KOPT-K1 (cell line): Measurements from ENCODE around the gene SIRT4.

Experiments
- H3K27ac ChIP-seq: fragments of 200-600 bp; sonication (generic); 2 replicates; pipeline ENCODE4 v1.5.1; 2016; ENCODE audit warnings: antibody characterized with exemption, mild to moderate bottlenecking, low read depth, low read length; ENCODE audit not compliant: poor library complexity, severe bottlenecking
- H3K36me3 ChIP-seq: fragments of 200-600 bp; sonication (generic); 2 replicates; pipeline ENCODE4 v1.5.1; 2017; ENCODE audit warnings: antibody characterized with exemption, mild to moderate bottlenecking, low read length, moderate library complexity; ENCODE audit not compliant: insufficient read depth
- H3K9me3 ChIP-seq: fragments of 200-600 bp; sonication (generic); 2 replicates; pipeline ENCODE4 v1.5.1; 2017; ENCODE audit warnings: antibody characterized with exemption, low read length, mild to moderate bottlenecking; ENCODE audit not compliant: insufficient read depth, poor library complexity, severe bottlenecking

SIRT4 gene

DNA sequence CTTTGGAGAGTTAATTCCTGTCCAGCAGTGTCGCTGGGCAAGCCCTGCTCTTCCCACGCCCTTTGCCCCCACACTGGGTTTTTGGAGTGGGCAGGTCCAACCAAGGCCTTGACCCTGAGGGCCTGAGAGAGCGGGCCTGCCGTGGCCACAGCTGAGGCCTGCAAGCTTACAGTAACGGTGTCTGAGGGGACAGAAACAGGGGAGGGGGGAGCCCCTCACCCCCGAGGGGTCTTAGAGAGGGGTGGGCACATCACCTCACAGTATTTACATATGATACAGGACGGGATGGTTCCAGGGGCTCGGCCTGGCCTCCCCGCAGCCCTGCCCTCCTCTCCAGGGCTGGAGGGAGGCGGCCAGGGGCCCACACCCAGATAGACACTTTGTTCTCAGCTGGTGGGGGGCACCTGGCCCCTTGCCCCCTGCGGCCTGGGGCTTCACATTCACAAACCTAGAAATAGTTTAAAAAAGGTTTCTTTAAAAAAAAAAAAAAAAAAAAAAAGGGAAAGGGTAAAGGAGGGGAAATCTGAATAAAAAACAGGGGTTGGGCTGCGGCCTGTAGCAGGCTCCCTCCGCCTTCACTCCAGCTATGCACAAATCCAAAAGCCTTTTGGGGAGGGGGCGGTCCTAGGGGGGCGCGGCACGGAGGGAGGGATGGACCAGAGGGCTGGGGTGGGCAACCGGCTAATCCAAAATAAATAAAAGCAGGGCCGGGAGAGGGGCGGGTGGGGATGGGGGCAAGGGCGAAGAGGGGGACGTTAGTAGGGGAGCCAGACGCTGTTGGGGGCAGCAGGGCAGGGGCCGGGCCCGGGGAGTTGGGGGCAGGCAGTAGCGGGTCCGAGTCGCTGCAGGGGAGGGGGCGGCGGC, 40.3 kb downstream of the SIRT4 start:
- peaks cover 18% of the 10 kb centered on the region for H3K9me3 ChIP-seq
- H3K27ac ChIP-seq = no peak overlapping the region
- H3K36me3 ChIP-seq = no peaks in the 10 kb centered on the region

DNA sequence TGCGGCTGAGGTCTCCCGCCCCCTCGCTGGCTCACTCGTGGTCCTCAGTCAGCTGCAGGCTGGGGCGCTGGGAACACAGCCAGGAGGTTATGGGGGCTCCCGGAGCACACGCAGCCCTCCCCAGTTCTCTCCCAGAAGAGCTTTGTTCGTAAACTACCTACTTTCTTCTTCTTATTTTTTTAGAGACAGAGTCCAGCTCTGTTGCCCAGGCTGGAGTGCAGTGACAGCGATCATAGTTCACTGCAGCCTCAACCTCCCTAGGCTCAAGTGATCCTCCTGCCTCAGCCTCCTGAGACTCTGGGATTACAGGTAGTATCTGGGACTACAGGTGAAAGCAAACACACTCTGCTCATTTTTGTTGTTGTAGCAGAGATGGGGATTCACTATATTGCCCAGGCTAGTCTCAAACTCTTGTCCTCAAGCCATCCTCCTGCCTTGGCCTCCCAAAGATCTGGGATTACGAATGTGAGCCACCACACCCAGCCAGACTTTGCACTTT, 41.0 kb downstream of the SIRT4 start:
- Histone ChIP-seq H3K36me3 (no peaks in the 10 kb centered on the region), H3K9me3 (peaks cover 11% of the 10 kb centered on the region), H3K27ac (no peak overlapping the region)

DNA sequence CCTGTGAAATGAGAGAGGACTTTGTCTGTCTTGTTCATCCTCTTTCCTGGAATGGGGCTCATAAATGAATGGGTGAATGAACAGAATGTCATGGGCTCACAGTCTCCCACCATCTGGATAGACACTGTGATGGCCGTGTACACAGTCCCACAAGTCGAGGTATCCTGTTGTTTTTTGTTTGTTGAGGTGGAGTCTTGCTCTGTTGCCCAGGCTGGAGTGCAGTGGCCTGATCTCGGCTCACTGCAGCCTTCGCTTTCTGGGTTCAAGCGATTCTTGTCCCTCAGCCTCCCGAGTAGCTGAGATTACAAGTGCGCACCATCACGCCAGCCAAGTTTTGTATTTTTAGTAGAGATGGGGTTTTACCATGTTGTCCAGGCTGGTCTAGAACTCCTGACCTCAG, 41.6 kb downstream of the SIRT4 start:
- Histone ChIP-seq H3K27ac (no peak overlapping the region), H3K36me3 (no peaks in the 10 kb centered on the region), H3K9me3 (peaks cover 5% of the 10 kb centered on the region)

DNA sequence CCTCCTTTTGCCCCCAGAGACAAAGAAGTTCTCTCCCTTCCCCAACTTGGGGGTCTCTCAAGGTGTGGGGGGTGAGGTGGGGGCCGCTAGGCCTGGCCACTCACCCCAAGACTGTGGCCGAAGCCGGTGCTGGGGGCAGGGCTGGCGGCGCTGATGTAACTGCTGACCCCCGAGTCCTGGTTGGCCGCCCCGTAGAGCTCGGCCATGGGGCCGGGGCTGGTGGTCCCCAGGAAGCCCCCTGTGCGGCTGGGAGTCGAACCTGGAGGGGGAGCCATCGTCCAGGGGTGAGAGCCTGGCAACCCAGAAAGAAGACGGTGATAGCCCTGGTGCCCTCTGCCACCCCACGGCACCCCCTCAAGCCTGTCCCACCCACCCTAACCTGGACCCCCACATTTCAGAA, 43.9 kb downstream of the SIRT4 start:
- Histone ChIP-seq H3K9me3 (no peaks in the 10 kb centered on the region), H3K36me3 (no peaks in the 10 kb centered on the region), H3K27ac (no peak overlapping the region)

DNA sequence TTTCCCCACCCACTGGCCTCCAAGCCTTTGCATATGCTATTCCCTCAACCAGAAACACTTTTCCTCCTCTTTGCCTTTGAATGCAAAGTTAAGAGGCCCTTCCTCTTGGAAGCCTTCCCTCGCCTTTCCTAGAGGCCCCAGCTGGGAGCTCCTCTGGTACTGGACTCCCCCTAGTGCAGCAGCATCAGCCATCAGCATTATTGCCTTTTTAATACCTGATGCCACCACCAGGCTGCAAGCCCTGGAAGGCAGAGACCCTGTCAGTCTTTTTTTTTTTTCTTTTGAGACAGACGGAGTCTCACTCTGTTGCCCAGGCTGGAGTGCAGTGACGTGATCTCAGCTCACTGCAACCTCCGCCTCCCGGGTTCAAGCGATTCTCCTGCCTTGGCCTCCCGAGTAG, 44.6 kb downstream of the SIRT4 start:
- Histone ChIP-seq H3K9me3 (no peaks in the 10 kb centered on the region), H3K27ac (no peak overlapping the region), H3K36me3 (no peaks in the 10 kb centered on the region)

DNA sequence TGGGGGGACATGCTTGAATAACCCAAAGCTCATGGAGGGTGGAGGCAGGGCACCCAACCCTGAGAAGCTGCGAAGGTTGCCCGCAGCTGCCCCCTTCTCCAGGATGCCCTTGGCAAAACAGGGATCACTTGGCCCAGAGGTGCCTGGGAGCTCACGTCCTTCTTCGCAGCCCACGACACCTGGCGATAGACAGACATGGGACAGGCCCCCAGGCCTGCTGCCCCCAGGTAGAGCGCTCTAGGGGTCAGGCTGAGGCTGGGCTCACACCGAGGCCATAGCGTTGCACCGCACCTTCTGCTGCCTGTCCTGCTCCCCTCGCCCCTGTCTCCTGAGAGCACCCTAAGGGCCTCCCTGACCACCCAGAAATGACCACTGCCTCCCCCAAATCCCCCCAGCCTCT, 45.6 kb downstream of the SIRT4 start:
- no peaks in the 10 kb centered on the region for H3K36me3 ChIP-seq
- no peaks in the 10 kb centered on the region for H3K9me3 ChIP-seq
- no peak overlapping the region for H3K27ac ChIP-seq

DNA sequence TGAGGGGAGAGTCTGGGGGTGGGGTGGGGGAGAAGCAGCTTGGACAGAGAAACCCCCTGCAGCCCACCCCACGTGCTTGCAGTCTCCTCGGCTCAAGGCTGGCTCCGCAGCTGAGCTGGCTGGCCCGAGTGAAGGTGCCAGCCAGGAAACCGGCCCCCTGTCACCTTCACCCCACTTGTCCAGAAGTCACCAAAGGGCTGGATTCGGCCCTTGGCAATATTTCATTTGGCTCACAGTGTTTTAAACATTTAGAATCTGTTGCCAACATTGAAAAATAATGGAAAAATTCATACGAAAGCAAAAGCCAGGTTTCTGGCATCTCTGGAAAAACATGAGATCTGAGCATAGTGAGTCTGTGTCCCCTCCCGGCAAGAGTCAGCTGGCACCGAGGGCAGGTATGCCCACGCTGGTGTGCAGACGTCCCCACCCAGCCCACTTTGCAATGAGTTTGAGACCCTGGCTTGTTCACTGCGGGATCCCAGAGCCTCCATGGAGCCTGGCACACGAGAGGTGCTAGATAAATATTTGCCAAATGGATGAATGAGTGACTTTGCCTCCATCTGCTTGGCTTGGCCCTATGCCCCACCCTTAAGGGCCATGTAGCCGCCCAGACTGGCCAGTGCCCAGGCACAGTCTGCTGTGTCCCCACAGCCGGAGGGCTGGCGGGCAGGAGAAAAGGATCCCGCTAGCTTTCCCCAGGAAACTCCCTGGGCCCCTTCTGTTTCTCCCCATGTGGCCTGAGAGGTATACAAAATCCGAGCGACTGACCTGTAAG, 48.6 kb downstream of the SIRT4 start:
- no peak overlapping the region for H3K27ac ChIP-seq
- H3K36me3 ChIP-seq = no peaks in the 10 kb centered on the region
- H3K9me3 ChIP-seq = no peaks in the 10 kb centered on the region

DNA sequence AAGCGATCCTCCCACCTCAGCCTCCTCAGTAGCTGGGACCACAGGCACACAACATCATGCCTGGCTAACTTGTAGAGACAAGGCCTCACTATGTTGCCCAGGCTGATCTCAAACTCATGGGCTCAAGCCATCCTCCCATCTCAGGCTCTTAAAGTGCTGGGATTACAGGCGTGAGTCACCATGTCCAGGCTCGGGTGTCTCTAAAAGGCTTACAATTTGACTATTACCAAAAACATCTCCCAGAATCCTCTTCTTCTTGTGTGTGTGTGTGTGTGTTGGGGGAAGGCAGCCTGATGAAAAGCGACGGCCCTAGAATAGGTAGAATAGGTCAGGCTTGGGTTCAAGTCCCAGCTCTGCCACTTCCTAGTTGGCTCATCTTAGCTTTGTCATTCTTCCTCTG, 50.0 kb downstream of the SIRT4 start:
- no peaks in the 10 kb centered on the region for H3K36me3 ChIP-seq

DNA sequence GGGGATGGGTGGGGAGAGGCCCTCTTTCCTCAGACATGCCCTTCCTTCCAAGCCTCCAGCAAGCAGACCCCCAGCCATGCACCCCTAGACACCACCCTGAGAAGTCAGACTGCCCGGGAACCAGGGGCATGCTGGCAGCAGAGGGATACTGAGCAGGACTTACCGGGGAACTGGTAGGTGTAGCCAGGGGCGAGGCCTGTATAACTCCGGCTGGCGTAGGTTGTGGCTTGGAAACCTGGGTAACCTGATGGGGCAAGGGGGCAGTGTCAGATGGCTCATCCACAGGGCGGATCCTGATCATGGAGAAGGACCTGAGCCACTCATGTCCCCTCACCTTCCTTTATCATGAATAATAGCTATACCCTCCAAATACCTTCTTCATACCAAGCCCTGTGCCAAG, 51.0 kb downstream of the SIRT4 start:
- Histone ChIP-seq H3K27ac (no peak overlapping the region), H3K9me3 (no peaks in the 10 kb centered on the region), H3K36me3 (no peaks in the 10 kb centered on the region)

More for the DNA sequence above, 50.0 kb downstream of the SIRT4 start:
- no peak overlapping the region for H3K27ac ChIP-seq
- no peaks in the 10 kb centered on the region for H3K9me3 ChIP-seq

DNA sequence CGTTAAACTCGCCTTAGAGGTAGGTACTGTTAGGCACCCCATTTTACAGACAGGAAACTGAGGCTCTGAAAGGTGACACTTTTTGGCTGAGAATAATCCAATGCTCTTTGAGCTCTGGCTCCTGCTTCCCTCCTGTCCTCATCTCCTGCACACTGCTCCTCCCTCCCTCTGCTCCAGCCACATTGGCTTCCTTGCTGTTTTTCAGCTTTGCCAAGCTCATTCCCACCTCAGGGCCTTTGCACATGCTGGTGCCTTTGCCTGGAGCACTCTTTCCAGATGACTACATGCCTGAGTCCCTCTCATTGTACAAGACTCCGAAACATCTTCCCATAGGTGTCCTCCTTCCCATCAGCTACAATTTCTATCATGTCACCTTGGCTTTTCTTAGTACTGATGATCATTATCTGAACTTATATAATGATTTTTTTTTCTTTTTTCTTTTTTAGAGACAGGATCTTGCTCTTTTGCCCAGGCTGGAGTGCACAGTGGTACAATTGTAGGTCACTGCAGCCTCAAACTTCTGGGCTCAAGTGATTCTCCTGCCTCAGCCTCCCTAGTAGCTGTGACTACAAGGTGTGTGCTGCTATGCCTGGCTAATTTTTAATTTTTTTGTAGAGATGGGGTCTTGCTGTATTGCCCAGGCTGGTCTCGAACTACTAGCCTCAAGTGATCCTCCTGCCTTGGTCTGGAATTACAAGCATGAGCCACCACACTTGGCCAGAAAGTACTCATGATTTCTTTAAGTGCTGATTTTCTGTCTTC, 51.6 kb downstream of the SIRT4 start:
- no peaks in the 10 kb centered on the region for H3K9me3 ChIP-seq
- no peak overlapping the region for H3K27ac ChIP-seq
- H3K36me3 ChIP-seq = no peaks in the 10 kb centered on the region

DNA sequence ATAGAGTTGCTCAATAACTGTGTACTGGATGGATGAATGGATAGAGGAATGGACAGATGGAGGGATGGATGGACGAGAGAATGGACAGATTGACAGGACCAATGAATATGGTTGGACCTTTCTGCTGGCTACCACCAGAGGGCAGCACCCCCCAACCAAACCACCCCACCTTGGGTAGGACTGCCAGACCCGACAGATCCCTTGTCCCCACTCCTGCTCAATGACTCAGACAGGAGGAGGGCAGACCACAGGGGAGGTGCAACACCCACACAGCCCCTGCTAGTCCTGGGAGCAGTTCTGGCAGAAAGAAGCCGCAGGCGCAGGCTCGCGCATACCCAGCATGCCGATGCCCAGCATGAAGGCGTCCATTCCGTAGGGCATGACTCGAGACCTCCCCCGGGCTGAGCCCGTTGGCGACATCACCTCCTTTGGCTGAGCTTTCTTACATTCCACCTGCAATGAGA, 54.5 kb downstream of the SIRT4 start:
- H3K27ac ChIP-seq = no peak overlapping the region
- H3K9me3 ChIP-seq = no peaks in the 10 kb centered on the region
- no peaks in the 10 kb centered on the region for H3K36me3 ChIP-seq

DNA sequence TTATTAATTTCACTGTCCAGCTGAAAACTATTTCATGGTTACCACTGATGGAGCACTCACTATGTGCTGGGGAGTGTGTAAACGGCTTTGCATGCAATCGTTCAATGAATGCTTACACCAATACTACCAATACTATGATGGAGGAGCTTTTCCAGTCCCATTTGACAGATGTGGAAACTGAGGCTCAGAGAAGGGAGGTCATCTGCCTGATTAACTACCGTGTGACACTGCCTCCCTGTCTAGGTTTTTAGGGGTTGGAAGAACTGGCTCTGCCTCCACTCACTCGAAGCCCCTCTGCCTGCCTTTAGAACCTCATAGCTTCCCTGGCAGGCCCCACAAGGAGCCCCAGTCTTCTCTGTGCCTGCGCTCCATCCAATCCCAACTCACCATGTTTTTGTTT, 55.0 kb downstream of the SIRT4 start:
- Histone ChIP-seq H3K36me3 (no peaks in the 10 kb centered on the region), H3K9me3 (no peaks in the 10 kb centered on the region), H3K27ac (no peak overlapping the region)

DNA sequence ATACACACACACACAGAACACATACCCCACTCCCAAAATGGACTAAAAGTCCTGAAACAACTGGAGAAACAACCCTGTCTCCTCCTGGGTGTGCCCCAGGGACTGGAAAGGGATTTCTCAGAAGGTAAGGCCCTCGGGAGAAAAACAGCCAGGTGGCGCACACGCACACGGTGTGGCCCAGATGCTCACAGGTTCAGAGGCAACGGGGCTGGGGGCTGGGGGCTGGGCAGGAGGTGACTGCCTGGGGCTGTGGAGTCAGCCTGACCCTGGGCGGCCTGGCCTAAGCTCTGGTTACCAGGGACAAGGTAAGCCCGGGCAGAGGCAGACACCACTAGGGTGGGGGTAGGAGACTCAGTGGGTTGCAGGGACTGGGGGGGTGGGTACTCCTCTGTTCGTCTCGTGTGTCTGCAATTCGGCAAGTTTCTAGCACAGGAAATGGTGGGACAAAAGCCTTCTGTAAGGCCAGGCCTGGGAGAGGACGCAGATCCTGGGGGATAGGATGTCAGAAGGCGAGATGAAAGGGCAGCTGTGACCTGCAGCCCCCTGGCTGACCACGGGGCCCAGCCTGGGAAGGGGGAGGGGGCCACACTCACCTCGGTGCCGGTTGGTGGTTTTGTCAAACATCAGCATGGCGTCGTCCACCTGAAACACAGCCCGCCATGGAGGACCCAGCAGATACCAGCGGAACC, 56.4 kb downstream of the SIRT4 start:
- H3K9me3 ChIP-seq = no peaks in the 10 kb centered on the region
- no peak overlapping the region for H3K27ac ChIP-seq
- no peaks in the 10 kb centered on the region for H3K36me3 ChIP-seq

DNA sequence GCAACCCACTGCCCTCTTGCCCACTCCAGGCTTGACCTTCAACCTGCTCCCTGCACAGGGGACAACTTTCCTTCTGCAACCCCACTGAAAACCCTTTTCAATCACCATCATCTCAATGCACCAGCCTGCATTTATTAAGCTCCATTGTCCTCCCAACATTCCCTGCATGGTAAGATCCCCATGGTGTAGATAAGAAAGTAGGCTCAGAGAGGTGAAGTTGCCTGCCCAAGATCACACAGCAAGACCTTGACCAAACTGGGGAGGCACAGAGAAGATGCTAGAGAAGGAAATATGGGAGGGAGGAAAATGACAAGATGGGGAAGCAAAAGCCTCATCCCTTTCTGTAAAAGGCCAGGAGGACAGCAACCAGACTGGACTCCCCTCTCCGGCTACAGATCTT, 57.0 kb downstream of the SIRT4 start:
- Histone ChIP-seq H3K36me3 (no peaks in the 10 kb centered on the region), H3K27ac (no peak overlapping the region)

More for the DNA sequence above, 57.0 kb downstream of the SIRT4 start:
- H3K9me3 ChIP-seq = no peaks in the 10 kb centered on the region
